PFSK-1 (cell line): Measurements from ENCODE around the gene SEC61G.

Source experiments
- POLR2AphosphoS5 ChIP-seq: IDR thresholded peaks from 2 replicates; pipeline ENCODE4 v1.6.1; 2012; ENCODE audit warnings: low read depth, mild to moderate bottlenecking, control low read depth, low read length, moderate library complexity
- TAF1 ChIP-seq: IDR thresholded peaks from 2 replicates; pipeline ENCODE4 v1.6.1; 2012; ENCODE audit warnings: low read length, control low read depth, borderline replicate concordance; ENCODE audit not compliant: insufficient read depth
- TF ChIP-seq, protein P1 (sequence below), 2 experiments: IDR thresholded peaks; 2 replicates each; pipeline versions ENCODE4 v1.6.1 to v1.8.0; 2011 to 2012; ENCODE audit warnings: low read depth in 2 of 2, low read length in 2 of 2, control low read depth in 1 of 2, inconsistent platforms in 1 of 2, mild to moderate bottlenecking in 1 of 2, moderate library complexity in 1 of 2; ENCODE audit not compliant: insufficient read depth in 1 of 2

DNA sequence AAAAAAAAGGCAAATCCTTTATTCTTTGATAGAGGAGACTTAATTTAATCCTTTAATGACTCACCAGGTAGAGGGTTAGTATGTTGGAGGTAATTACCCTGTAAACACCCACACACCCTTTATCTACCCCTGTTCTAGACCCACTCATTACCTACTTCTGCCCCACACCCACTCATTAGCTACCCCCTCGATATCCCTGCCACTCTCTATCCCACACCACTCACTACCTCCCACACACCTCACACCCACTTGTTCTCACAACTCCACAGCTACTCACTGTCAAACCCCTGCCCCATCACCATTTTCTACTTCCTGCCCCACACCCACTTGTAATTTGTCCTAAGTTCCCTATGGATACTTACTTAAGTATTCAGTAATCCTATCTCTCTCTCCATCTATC, 49.7 kb downstream of the SEC61G start:
- TF ChIP-seq TAF1 (no peak), POLR2AphosphoS5 (no peak)
- TF ChIP-seq, protein P1, sequence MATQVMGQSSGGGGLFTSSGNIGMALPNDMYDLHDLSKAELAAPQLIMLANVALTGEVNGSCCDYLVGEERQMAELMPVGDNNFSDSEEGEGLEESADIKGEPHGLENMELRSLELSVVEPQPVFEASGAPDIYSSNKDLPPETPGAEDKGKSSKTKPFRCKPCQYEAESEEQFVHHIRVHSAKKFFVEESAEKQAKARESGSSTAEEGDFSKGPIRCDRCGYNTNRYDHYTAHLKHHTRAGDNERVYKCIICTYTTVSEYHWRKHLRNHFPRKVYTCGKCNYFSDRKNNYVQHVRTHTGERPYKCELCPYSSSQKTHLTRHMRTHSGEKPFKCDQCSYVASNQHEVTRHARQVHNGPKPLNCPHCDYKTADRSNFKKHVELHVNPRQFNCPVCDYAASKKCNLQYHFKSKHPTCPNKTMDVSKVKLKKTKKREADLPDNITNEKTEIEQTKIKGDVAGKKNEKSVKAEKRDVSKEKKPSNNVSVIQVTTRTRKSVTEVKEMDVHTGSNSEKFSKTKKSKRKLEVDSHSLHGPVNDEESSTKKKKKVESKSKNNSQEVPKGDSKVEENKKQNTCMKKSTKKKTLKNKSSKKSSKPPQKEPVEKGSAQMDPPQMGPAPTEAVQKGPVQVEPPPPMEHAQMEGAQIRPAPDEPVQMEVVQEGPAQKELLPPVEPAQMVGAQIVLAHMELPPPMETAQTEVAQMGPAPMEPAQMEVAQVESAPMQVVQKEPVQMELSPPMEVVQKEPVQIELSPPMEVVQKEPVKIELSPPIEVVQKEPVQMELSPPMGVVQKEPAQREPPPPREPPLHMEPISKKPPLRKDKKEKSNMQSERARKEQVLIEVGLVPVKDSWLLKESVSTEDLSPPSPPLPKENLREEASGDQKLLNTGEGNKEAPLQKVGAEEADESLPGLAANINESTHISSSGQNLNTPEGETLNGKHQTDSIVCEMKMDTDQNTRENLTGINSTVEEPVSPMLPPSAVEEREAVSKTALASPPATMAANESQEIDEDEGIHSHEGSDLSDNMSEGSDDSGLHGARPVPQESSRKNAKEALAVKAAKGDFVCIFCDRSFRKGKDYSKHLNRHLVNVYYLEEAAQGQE (IDR thresholded peaks at IDR 0.05; ENCODE audit: insufficient read depth in 1 of 2, low read depth in 2 of 2, low read length in 2 of 2), result no peak
